ENCODE data around the gene CTNNA2.

Gene CTNNA2

DNA sequence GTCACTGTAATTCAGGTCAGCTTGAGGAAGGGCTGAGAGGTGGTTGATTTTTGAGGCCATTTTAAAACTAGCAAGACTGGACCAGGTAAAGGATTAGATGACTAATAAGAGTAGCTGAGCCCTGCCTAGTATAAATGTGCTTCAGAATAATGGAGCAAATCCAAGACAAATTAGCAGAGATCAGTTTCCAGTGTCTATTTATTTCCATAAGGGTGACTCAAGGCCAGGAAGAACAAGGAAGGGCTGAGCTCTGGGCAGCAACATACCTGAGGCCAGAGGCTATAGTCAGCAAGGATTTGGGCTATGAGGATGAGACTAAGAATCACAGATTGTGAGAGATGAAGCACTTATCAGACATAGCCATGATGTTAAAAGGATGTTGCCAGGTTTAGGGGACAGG is 1130.7 kb downstream of the CTNNA2 start:
- DNase-seq = no peak

DNA sequence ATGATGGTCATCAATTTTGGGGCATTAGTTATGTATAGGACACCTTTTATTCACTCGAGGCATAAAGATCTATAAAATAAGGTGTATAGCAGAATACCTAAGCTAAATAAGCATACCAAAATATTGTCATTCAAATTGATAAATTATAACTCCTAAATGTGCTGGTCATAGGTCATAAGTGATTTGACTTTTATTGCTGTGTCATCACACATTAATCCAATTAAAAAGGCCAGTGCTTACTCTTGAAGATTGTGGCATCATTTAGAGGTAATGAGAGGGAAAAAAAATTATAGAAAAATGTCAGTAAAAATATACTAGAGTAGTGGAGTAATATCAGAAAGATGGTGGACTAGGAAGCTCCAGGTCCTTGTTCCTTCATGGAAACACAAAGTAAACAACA is 1138.6 kb downstream of the CTNNA2 start:
- no peak for DNase-seq

DNA sequence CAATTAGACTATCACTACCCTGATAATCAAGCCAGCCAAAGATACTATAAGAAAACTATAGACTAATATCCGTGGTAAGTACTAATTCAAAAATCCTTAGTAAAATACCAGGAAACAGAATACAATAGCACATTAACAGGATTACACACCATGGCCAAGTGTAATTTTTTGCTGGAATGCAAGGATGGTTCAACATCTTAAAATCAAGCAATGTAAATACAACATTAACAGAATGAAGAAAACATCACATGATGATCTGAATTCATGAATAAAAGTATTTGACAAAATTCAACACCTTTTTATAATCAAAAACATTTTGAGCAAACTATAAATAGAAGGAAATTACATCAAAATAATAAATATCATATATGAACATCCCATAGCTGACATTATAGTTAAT is 1142.4 kb downstream of the CTNNA2 start:
- DNase-seq = no peak

- no peak for DNase-seq
These were observed 1157.9 kb downstream of the CTNNA2 start for GRCh38 chr2:80670763-80671162.

DNA sequence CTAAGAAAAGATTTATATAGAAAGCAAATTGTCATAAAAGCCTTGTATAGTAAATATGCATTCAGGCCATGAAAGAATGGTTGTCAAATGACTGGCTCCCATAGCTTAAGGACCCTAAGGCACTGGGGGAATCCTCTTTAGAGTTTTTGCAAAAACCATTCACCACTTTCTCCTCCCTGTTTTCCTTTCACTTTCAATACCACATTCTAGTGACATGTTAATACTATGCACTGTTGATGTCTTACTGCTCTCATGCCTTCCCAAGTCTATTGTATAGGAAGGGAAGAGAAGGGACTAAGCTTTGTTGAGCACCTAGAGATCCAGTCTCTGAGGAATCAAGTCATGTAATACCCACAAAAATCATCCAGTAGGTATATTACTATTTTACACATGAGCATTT is 1174.7 kb downstream of the CTNNA2 start:
- DNase-seq = no peak

- DNase-seq = no peak
These were observed 1176.3 kb downstream of the CTNNA2 start for GRCh38 chr2:80689106-80689505.
